Astrocyte of the hippocampus (primary cell): Measurements from ENCODE around the gene SLC10A7.

ENCODE experiments used
- DNase-seq: peaks from one replicate; pipeline ENCODE4 v3.0.0; 2011; ENCODE audit warnings: low read depth, low spot score

The SLC10A7 gene

GRCh38 chr4:146439999-146440398 lies 81.7 kb downstream of the SLC10A7 start:
- DNase-seq = no peak

- DNase-seq = no peak
Observed at GRCh38 chr4:146439437-146439836, 82.3 kb downstream of the SLC10A7 start.

- DNase-seq = no peak
Observed at GRCh38 chr4:146437778-146438177, 84.0 kb downstream of the SLC10A7 start.

- no peak for DNase-seq
Observed at GRCh38 chr4:146436423-146437162, 85.1 kb downstream of the SLC10A7 start.

- DNase-seq = no peak
Observed at GRCh38 chr4:146435962-146436361, 85.8 kb downstream of the SLC10A7 start.

- DNase-seq = no peak
Observed at GRCh38 chr4:146432065-146432464, 89.7 kb downstream of the SLC10A7 start.

- DNase-seq = no peak
Observed at GRCh38 chr4:146428298-146428697, 93.4 kb downstream of the SLC10A7 start.

GRCh38 chr4:146417822-146418221 lies 103.9 kb downstream of the SLC10A7 start:
- DNase-seq = no peak

GRCh38 chr4:146415829-146416228 lies 105.9 kb downstream of the SLC10A7 start:
- DNase-seq = no peak

- DNase-seq = peak; percentile 17
Observed at GRCh38 chr4:146407669-146408084, 114.1 kb downstream of the SLC10A7 start.

GRCh38 chr4:146407257-146407656 lies 114.5 kb downstream of the SLC10A7 start:
- no peak for DNase-seq

GRCh38 chr4:146401274-146401673 lies 120.5 kb downstream of the SLC10A7 start:
- DNase-seq = no peak

- DNase-seq = no peak
Observed at GRCh38 chr4:146398896-146399445, 122.8 kb downstream of the SLC10A7 start.

- DNase-seq = no peak
Observed at GRCh38 chr4:146398404-146398803, 123.3 kb downstream of the SLC10A7 start.

- DNase-seq = no peak
Observed at GRCh38 chr4:146389561-146389960, 132.2 kb downstream of the SLC10A7 start.

GRCh38 chr4:146382194-146382593 lies 139.5 kb downstream of the SLC10A7 start:
- DNase-seq = no peak

GRCh38 chr4:146381263-146381872 lies 140.4 kb downstream of the SLC10A7 start:
- DNase-seq = no peak

GRCh38 chr4:146379744-146380143 lies 142.0 kb downstream of the SLC10A7 start:
- no peak for DNase-seq

- DNase-seq = no peak
Observed at GRCh38 chr4:146371812-146372211, 149.9 kb downstream of the SLC10A7 start.

- DNase-seq = peak; percentile 2
Observed at GRCh38 chr4:146370841-146371240, 150.9 kb downstream of the SLC10A7 start.

- DNase-seq = no peak
Observed at GRCh38 chr4:146369446-146369845, 152.3 kb downstream of the SLC10A7 start.

- DNase-seq = peak; percentile 39
Observed at GRCh38 chr4:146368209-146368608, 153.5 kb downstream of the SLC10A7 start.

- no peak for DNase-seq
Observed at GRCh38 chr4:146367347-146367746, 154.4 kb downstream of the SLC10A7 start.
